ENCODE data around the gene NRXN3. TPM values are rescaled to one million over a fixed set of nuclear protein-coding genes. Genes with fewer than 3 reads are reported as not detected.

The NRXN3 gene
- total RNA-seq, 1 experiment from 2014 or later: not detected

GRCh38 chr14:79090641-79091180 is 920.5 kb downstream of the NRXN3 start:
- ChIA-PET CTCF (no interaction called here), RAD21 (ENCODE audit: low non-redundant PET in 1 of 2, low total read pairs in 2 of 2, uncharacterized antibody in 2 of 2, unreplicated experiment in 2 of 2) (no interaction called here), POLR2A (no interaction called here)
- no peak overlapping the region for H3K9ac ChIP-seq (ENCODE audit: low read length)
- DNase-seq (ENCODE audit: low read depth, low spot score) (no peak), ATAC-seq (no peak)
- no peaks in the 10 kb centered on the region for H4K20me1 ChIP-seq (ENCODE audit: insufficient read depth)
- no peaks in the 10 kb centered on the region for H3K79me2 ChIP-seq (ENCODE audit: insufficient read depth, low read length)
- H3K4me3 ChIP-seq (replicated peaks in 1 of 2; ENCODE audit: low read depth in 1 of 2, low read length in 2 of 2): no peak overlapping the region
- H3K27me3 ChIP-seq (ENCODE audit: insufficient read depth, low read length): no peaks in the 10 kb centered on the region
- no peak for TF ChIP-seq EGR1 (IDR thresholded peaks at IDR 0.05; ENCODE audit: low read depth)
- no peak for TF ChIP-seq ZFX (IDR thresholded peaks at IDR 0.05)
- no peak for TF ChIP-seq JUND (IDR thresholded peaks at IDR 0.05)
- TF ChIP-seq YY1 (IDR thresholded peaks at IDR 0.05; ENCODE audit: extremely low read depth, insufficient replicate concordance, low read depth, low read length): no peak
- no peak for TF ChIP-seq TCF7L2 (IDR thresholded peaks at IDR 0.05; ENCODE audit: borderline replicate concordance, extremely low read depth, insufficient read depth, insufficient read length)
- TF ChIP-seq SP1 (IDR thresholded peaks at IDR 0.05; ENCODE audit: low read depth): no peak
- TF ChIP-seq POLR2A (IDR thresholded peaks at IDR 0.05; ENCODE audit: borderline replicate concordance, extremely low read depth, insufficient read depth, insufficient read length): no peak
- TF ChIP-seq, protein P1, sequence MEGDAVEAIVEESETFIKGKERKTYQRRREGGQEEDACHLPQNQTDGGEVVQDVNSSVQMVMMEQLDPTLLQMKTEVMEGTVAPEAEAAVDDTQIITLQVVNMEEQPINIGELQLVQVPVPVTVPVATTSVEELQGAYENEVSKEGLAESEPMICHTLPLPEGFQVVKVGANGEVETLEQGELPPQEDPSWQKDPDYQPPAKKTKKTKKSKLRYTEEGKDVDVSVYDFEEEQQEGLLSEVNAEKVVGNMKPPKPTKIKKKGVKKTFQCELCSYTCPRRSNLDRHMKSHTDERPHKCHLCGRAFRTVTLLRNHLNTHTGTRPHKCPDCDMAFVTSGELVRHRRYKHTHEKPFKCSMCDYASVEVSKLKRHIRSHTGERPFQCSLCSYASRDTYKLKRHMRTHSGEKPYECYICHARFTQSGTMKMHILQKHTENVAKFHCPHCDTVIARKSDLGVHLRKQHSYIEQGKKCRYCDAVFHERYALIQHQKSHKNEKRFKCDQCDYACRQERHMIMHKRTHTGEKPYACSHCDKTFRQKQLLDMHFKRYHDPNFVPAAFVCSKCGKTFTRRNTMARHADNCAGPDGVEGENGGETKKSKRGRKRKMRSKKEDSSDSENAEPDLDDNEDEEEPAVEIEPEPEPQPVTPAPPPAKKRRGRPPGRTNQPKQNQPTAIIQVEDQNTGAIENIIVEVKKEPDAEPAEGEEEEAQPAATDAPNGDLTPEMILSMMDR (IDR thresholded peaks at IDR 0.05 in 2 of 3, conservative IDR thresholded peaks at IDR 0.05 in 1 of 3; ENCODE audit: borderline replicate concordance in 1 of 3, insufficient read depth in 1 of 3, low read depth in 2 of 3, low read length in 2 of 3): no peak
- TF ChIP-seq RAD21 (IDR thresholded peaks at IDR 0.05; ENCODE audit: low read depth): no peak
- no peak for TF ChIP-seq FOSL1 (IDR thresholded peaks at IDR 0.05; ENCODE audit: low read depth)
- no peak for TF ChIP-seq SIN3A (IDR thresholded peaks at IDR 0.05; ENCODE audit: low read depth)
- TF ChIP-seq, protein P2, sequence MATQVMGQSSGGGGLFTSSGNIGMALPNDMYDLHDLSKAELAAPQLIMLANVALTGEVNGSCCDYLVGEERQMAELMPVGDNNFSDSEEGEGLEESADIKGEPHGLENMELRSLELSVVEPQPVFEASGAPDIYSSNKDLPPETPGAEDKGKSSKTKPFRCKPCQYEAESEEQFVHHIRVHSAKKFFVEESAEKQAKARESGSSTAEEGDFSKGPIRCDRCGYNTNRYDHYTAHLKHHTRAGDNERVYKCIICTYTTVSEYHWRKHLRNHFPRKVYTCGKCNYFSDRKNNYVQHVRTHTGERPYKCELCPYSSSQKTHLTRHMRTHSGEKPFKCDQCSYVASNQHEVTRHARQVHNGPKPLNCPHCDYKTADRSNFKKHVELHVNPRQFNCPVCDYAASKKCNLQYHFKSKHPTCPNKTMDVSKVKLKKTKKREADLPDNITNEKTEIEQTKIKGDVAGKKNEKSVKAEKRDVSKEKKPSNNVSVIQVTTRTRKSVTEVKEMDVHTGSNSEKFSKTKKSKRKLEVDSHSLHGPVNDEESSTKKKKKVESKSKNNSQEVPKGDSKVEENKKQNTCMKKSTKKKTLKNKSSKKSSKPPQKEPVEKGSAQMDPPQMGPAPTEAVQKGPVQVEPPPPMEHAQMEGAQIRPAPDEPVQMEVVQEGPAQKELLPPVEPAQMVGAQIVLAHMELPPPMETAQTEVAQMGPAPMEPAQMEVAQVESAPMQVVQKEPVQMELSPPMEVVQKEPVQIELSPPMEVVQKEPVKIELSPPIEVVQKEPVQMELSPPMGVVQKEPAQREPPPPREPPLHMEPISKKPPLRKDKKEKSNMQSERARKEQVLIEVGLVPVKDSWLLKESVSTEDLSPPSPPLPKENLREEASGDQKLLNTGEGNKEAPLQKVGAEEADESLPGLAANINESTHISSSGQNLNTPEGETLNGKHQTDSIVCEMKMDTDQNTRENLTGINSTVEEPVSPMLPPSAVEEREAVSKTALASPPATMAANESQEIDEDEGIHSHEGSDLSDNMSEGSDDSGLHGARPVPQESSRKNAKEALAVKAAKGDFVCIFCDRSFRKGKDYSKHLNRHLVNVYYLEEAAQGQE (IDR thresholded peaks at IDR 0.05; ENCODE audit: low read depth): no peak
- TF ChIP-seq CBX3 (IDR thresholded peaks at IDR 0.05; ENCODE audit: low read depth): no peak
- no peak for TF ChIP-seq EZH2 (IDR thresholded peaks at IDR 0.05)
- TF ChIP-seq SRF (IDR thresholded peaks at IDR 0.05; ENCODE audit: low read depth): no peak
- TF ChIP-seq EZH2phosphoT487 (IDR thresholded peaks at IDR 0.05; ENCODE audit: borderline replicate concordance): no peak
- TF ChIP-seq MAX (IDR thresholded peaks at IDR 0.05): no peak
- no peak overlapping the region for H3K4me2 ChIP-seq (ENCODE audit: low read length)
- no peaks in the 10 kb centered on the region for H3K4me1 ChIP-seq (ENCODE audit: control insufficient read depth in 1 of 2, insufficient read depth in 2 of 2, low read length in 2 of 2)
- no TSS peak for BruUV-seq (replicated peaks)
- no peaks in the 10 kb centered on the region for H3K36me3 ChIP-seq (ENCODE audit: control insufficient read depth in 1 of 2, insufficient read depth in 2 of 2, low read length in 2 of 2)
- H3K9me2 ChIP-seq (ENCODE audit: insufficient read depth): no peaks in the 10 kb centered on the region
- no peak overlapping the region for H3K27ac ChIP-seq (ENCODE audit: low read depth, low read length)
- H2AFZ ChIP-seq (ENCODE audit: low read depth, low read length, poor library complexity, severe bottlenecking): no peak overlapping the region
- H3K9me3 ChIP-seq (ENCODE audit: control insufficient read depth in 1 of 2, insufficient read depth in 1 of 2, low read depth in 1 of 2, low read length in 2 of 2): peaks cover 0 to 18% of the 10 kb centered on the region in 2 experiments; a peak in 2 of 4 replicates
- intact Hi-C loops (cut with micrococcal nuclease): no loop called here

Measured in HCT116 (cell line).